ENCODE results near the gene MRPS15.

Gene MRPS15

DNA sequence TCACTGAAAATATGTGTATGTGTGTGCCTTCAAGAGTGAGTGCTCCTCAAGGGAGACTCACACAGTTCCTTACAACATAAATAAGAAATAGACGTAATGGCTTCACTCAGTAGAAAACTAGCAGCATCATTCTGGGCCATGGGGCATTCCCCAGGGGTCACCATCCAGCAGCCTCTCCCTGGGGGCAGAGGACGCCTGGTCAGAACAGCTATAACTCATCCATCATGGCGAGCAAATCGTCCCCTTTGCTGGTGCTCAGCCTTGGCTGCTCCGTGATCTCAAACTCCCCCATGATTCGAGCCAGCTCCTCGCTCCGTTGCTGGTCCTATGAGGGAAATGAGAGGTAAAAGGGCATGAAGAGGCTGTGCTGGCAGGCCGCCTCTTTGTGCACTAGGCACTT lies 46.3 kb downstream of the MRPS15 start:
- DNase-seq, result no peak

GRCh38 chr1:36415661-36416326 lies 48.4 kb downstream of the MRPS15 start:
- no peak for DNase-seq

DNA sequence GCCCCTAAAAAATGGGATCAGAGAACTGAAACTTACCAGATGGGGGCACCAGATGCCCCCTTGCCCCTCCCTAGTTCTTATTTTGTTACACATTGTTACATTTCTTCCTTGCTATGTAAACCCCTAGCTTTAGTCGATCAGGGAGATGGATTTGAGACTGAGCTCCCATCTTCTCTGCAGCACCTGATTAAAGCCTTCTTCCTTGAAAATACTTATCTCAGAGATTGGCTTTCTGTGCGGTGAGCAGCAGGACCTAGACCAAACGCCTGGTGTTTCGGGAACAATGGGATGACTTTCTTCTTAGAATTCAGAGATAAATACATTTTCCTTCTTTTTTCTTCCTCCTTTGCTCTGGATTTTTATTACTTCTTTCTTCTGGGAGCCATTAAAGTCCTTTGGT lies 49.8 kb downstream of the MRPS15 start:
- no peak for DNase-seq

DNA sequence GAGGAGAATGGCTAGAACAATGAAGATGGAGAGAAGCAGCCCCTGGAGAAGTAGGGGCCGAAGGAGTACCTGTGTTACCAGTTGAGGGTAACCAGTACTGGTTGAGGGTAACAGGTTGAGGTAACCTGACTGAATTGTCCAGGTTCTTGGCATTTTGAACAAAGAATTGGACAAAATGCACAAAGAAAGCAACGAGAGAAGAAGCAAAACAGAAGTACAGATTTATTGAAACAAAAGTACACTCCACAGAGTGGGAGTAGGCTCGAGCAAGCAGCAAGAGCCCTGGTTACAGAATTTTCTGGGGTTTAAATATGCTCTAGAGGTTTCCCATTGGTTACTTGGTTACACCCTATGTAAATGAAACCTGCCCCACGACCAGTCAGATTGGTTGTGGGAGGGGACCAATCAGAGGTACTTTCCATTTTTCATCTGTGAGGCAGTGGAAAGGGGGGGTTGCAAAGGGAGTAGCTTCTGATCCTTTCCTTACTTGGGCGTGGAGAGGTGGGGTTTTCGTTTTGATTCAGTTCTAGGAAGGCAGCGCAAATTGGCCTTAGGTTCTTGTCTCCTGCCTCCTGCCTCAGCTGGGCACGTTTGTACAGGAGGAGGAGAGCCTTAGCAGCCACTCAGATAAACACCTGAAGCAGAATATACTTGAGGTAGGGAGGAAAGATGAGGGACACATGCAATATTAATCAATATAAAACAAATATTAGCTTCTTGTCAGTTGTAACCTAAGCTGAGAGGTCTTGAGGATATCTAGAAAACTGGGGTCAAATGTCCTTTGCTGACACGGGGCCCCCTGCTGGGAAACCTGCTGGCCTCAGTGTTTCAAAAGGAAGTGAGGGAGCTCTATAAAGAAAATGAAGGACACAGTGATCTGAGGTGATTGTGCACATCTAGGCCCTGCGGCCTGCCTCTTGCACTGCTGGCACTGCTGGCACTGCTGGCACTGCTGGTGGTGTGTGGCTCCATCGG lies 52.2 kb downstream of the MRPS15 start:
- DNase-seq, result no peak

- no peak for DNase-seq
These were observed 55.7 kb downstream of the MRPS15 start for GRCh38 chr1:36408479-36408878.

DNA sequence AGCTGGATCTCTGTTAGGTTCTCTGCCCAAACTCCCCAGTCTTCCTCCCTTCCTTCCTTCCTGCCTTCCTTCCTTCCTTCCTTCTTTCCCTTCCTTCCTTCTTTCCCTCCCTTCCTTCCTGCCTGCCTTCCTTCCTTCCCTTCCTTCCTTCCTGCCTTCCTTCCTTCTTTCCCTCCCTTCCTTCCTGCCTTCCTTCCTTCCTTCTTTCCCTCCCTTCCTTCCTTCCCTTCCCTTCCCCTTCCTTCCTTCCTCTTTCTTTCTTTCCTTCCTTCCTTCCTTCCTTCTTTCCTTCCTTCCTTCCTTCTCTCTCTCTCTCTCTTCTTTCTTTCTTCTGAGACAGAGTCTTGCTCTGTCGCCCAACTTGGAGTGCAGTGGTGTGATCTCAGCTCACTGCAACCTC lies 57.7 kb downstream of the MRPS15 start:
- DNase-seq, result no peak
